ENCODE data around the gene CIRBP. TPM values are rescaled to one million over a fixed set of nuclear protein-coding genes. Genes with fewer than 3 reads are reported as not detected.

The CIRBP gene
- total RNA-seq, 3 donors from 2014 or later = 281 to 507 (median 300) TPM

GRCh38 chr19:1247748-1248138, 21.4 kb upstream of the CIRBP start:
- Histone ChIP-seq H3K36me3 (ENCODE audit: low read depth) (no peaks in the 10 kb centered on the region), H3K4me1 (ENCODE audit: low read depth) (peaks cover 62% of the 10 kb centered on the region), H3K4me3 (peak overlapping the region; percentile 51), H3K9me3 (no peaks in the 10 kb centered on the region)
- intact Hi-C loops (cut with DNase I, micrococcal nuclease) = no loop called here
- no peak for TF ChIP-seq CTCF (IDR thresholded peaks at IDR 0.05)
- DNase-seq (no peak), ATAC-seq (no peak)

DNA sequence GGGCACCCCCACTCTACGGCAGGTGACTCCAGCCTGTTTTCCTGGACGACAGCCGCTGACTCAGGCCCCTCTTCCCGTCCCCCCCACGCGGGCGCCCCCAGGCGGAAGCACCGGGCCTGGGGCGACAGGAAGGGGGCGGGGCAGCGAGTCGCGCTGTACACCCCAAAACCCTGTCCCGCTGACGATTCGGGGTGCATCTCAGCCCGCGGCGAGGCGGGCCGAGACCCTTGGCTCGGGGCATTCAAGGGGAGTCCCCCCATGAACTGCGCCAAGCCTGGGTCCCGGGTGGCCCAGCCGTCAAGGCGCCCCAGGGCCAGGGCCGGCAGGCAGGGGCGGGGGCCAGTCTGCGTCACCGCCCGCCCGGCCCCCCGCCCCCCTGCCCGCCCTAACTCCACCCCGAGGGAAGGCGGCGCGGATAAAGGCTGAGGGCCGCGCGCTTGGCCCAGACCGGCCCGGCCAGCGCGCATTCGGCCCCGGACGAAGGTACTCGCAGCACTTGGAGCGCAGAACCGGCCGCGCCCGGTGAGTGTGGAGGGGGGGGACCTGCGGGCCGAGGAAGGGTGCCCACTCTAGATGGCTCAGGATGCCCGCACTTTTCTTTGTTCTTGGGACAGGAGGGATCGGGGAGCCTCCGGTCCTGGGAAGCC, 20.9 kb upstream of the CIRBP start, which contains the start of gene MIDN:
Gene MIDN (plus strand): TSS at position 445 of the 647 bp plus-strand sequence. CDS start 1,714 bp downstream, outside the sequence.
- intact Hi-C loops (cut with DNase I, micrococcal nuclease) = no loop called here
- peaks cover 62% of the 10 kb centered on the region for H3K4me1 ChIP-seq (ENCODE audit: low read depth)
- H3K4me3 ChIP-seq = peak within 1 kb of the TSS; percentile 51
- ATAC-seq (peak; percentile 36), DNase-seq (peak; percentile 80 to 91 (median 91))
- H3K9me3 ChIP-seq = no peaks in the 10 kb centered on the region
- TF ChIP-seq CTCF (IDR thresholded peaks at IDR 0.05) = no peak
- H3K36me3 ChIP-seq (ENCODE audit: low read depth) = no peaks in the 10 kb centered on the region

GRCh38 chr19:1248786-1249297, 20.3 kb upstream of the CIRBP start:
- peak; percentile 18 for ATAC-seq

GRCh38 chr19:1249298-1249989, 19.7 kb upstream of the CIRBP start:
- DNase-seq (peak; percentile 96 to 97 (median 96)), ATAC-seq (peak; percentile 52)
- no peaks in the 10 kb centered on the region for H3K9me3 ChIP-seq
- H3K36me3 ChIP-seq (ENCODE audit: low read depth) = peaks cover 4% of the 10 kb centered on the region
- intact Hi-C loops (cut with DNase I, micrococcal nuclease) = no loop called here
- H3K4me3 ChIP-seq = peak overlapping the region; percentile 56
- TF ChIP-seq CTCF (IDR thresholded peaks at IDR 0.05) = no peak
- H3K4me1 ChIP-seq (ENCODE audit: low read depth) = peaks cover 61% of the 10 kb centered on the region

More at GRCh38 chr19:1248786-1249297, 20.3 kb upstream of the CIRBP start:
- peak; percentile 73 for TF ChIP-seq CTCF (IDR thresholded peaks at IDR 0.05)
- Histone ChIP-seq H3K36me3 (ENCODE audit: low read depth) (no peaks in the 10 kb centered on the region), H3K4me3 (peak overlapping the region; percentile 51), H3K4me1 (ENCODE audit: low read depth) (peaks cover 61% of the 10 kb centered on the region), H3K9me3 (no peaks in the 10 kb centered on the region)
- peak; percentile 87 to 93 (median 90) for DNase-seq
- intact Hi-C loops (cut with DNase I, micrococcal nuclease) = no loop called here

GRCh38 chr19:1249990-1250436, 19.1 kb upstream of the CIRBP start:
- DNase-seq (no peak), ATAC-seq (no peak)
- intact Hi-C loops (cut with DNase I, micrococcal nuclease) = no loop called here
- no peak for TF ChIP-seq CTCF (IDR thresholded peaks at IDR 0.05)
- Histone ChIP-seq H3K36me3 (ENCODE audit: low read depth) (peaks cover 4% of the 10 kb centered on the region), H3K9me3 (no peaks in the 10 kb centered on the region), H3K4me3 (peak overlapping the region; percentile 56), H3K4me1 (ENCODE audit: low read depth) (peaks cover 60% of the 10 kb centered on the region)
